ENCODE results near the gene UBL5.
"Not testable (repeated sequence)": the region's sequence is repeated elsewhere in the genome, so short reads cannot be mapped to it uniquely, and the experiment has no call there.

UBL5 gene

GRCh38 chr19:9827289-9828238 lies at the start of gene UBL5:
UBL5 (plus strand) TSS chr19:9827918; CDS start chr19:9828338, 420 bp downstream.
- TF ChIP-seq, protein P1, sequence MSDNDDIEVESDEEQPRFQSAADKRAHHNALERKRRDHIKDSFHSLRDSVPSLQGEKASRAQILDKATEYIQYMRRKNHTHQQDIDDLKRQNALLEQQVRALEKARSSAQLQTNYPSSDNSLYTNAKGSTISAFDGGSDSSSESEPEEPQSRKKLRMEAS (IDR thresholded peaks at IDR 0.05; ENCODE audit: low read depth, low read length) = peak; percentile 86
- TF ChIP-seq, protein P2, sequence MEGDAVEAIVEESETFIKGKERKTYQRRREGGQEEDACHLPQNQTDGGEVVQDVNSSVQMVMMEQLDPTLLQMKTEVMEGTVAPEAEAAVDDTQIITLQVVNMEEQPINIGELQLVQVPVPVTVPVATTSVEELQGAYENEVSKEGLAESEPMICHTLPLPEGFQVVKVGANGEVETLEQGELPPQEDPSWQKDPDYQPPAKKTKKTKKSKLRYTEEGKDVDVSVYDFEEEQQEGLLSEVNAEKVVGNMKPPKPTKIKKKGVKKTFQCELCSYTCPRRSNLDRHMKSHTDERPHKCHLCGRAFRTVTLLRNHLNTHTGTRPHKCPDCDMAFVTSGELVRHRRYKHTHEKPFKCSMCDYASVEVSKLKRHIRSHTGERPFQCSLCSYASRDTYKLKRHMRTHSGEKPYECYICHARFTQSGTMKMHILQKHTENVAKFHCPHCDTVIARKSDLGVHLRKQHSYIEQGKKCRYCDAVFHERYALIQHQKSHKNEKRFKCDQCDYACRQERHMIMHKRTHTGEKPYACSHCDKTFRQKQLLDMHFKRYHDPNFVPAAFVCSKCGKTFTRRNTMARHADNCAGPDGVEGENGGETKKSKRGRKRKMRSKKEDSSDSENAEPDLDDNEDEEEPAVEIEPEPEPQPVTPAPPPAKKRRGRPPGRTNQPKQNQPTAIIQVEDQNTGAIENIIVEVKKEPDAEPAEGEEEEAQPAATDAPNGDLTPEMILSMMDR (IDR thresholded peaks at IDR 0.05; ENCODE audit: low read depth, low read length) = peak; percentile 9
- TF ChIP-seq MYC (IDR thresholded peaks at IDR 0.05; ENCODE audit: low read depth, low read length) (peak; percentile 96), POLR2A (IDR thresholded peaks at IDR 0.05; ENCODE audit: extremely low read depth, insufficient read length) (peak; percentile 100)
- peak within 1 kb of the TSS; percentile 90 for H3K4me3 ChIP-seq (ENCODE audit: low read depth, low read length)
- peak; percentile 98 for DNase-seq (ENCODE audit: low read depth)

- no peak for TF ChIP-seq POLR2A (IDR thresholded peaks at IDR 0.05; ENCODE audit: extremely low read depth, insufficient read length)
- TF ChIP-seq, protein P1 (IDR thresholded peaks at IDR 0.05; ENCODE audit: low read depth, low read length) = no peak
- no peak for TF ChIP-seq MYC (IDR thresholded peaks at IDR 0.05; ENCODE audit: low read depth, low read length)
- TF ChIP-seq, protein P2 (IDR thresholded peaks at IDR 0.05; ENCODE audit: low read depth, low read length) = no peak
These were observed 45.4 kb upstream of the UBL5 start for GRCh38 chr19:9782338-9782737.

DNA sequence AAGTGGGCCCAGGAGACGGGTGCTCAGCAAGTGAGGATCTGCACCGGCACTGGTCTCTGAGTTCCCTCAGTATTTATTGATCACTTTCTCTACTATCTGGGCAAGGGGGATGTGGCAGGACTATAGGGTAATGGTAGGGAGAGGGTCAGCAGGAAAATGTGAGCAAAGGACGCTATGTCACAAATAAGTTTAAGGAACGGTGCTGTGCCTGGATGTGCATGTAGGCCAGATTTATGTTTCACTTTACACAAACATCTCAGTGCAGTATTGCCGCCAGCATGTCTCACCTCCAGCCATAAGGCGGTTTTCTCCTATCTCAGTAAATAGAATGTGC lies 43.6 kb upstream of the UBL5 start:
- not testable (repeated sequence) for H3K4me3 ChIP-seq (ENCODE audit: low read depth, low read length); DNase-seq (ENCODE audit: low read depth)

More at GRCh38 chr19:9782338-9782737, 45.4 kb upstream of the UBL5 start:
- no peak overlapping the region for H3K4me3 ChIP-seq (ENCODE audit: low read depth, low read length)
- DNase-seq (ENCODE audit: low read depth) = peak; percentile 44

DNA sequence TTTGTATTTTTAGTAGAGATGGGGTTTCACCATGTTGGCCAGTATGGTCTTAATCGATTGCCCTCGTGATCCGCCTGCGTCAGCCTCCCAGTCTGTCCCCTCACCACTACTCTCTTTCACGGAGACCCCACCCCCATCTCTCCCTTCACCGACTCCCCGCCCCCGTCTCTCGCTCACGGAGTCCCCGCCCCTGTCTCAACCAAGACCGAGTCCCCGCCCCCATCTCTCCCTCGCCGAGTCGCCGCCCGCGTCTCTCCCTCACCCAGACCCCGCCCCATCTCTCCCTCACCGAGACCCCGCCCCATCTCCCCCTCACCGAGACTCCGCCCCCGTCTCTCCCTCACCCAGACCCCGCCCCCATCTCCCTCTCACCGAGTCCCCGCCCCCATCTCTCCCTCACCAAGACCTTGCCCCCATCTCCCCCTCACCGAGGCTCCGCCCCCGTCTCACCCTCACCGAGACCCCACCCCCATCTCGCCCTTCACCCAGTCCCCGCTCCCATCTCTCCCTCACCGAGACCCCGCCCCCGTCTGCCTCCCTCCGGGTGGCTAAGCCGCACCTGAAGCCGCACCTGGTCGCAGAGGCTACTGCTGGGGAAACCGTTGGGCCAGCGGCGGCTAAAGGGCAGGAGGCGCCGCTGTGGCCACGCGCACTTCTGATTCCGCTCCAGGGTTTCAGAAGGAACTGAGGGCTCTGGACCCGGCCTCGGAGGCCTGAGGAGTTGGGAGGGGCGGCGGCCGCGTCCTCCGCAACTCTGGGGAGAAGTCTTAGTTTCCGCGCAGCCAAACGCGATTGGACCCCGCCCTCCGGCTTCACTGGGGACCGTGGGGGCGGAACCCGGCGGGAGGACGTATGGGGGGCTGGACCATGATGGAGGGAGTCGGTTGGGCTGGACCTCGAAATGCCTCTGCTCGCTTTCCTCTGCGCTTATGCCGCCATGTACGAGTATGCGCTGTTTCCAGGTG lies 42.1 kb upstream of the UBL5 start:
- TF ChIP-seq POLR2A (IDR thresholded peaks at IDR 0.05; ENCODE audit: extremely low read depth, insufficient read length) = peak; percentile 60
- TF ChIP-seq, protein P2 (IDR thresholded peaks at IDR 0.05; ENCODE audit: low read depth, low read length) = no peak
- H3K4me3 ChIP-seq (ENCODE audit: low read depth, low read length) = peak overlapping the region; percentile 72
- peak; percentile 99 for DNase-seq (ENCODE audit: low read depth)

- peak overlapping the region; percentile 72 for H3K4me3 ChIP-seq (ENCODE audit: low read depth, low read length)
- peak; percentile 32 for DNase-seq (ENCODE audit: low read depth)
- TF ChIP-seq, protein P2 (IDR thresholded peaks at IDR 0.05; ENCODE audit: low read depth, low read length) = no peak
- no peak for TF ChIP-seq MYC (IDR thresholded peaks at IDR 0.05; ENCODE audit: low read depth, low read length)
- TF ChIP-seq, protein P1 (IDR thresholded peaks at IDR 0.05; ENCODE audit: low read depth, low read length) = no peak
- no peak for TF ChIP-seq POLR2A (IDR thresholded peaks at IDR 0.05; ENCODE audit: extremely low read depth, insufficient read length)
These were observed 41.4 kb upstream of the UBL5 start for GRCh38 chr19:9786342-9786741.

DNA sequence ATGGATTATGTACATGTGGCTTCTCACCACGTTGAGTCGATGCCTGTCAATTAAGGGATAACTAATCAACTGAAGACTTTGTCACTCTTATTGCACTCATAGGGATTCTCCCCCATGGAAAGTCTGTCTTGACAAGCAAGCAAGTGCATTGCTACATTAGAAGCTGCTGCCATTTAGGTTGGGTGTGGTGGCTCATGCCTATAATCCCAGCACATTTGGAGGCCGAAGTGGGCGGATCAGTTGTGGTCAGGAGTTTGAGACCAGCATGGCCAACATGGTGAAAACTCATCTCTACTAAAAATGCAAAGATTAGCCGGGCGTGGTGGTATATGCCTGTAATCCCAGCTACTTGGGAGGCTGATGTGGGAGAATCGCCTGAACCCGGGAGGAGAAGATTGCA lies 40.9 kb upstream of the UBL5 start:
- TF ChIP-seq, protein P1 (IDR thresholded peaks at IDR 0.05; ENCODE audit: low read depth, low read length) = no peak
- TF ChIP-seq, protein P2 (IDR thresholded peaks at IDR 0.05; ENCODE audit: low read depth, low read length) = no peak
- TF ChIP-seq MYC (IDR thresholded peaks at IDR 0.05; ENCODE audit: low read depth, low read length) = no peak
- no peak for TF ChIP-seq POLR2A (IDR thresholded peaks at IDR 0.05; ENCODE audit: extremely low read depth, insufficient read length)
- no peak overlapping the region for H3K4me3 ChIP-seq (ENCODE audit: low read depth, low read length)

DNA sequence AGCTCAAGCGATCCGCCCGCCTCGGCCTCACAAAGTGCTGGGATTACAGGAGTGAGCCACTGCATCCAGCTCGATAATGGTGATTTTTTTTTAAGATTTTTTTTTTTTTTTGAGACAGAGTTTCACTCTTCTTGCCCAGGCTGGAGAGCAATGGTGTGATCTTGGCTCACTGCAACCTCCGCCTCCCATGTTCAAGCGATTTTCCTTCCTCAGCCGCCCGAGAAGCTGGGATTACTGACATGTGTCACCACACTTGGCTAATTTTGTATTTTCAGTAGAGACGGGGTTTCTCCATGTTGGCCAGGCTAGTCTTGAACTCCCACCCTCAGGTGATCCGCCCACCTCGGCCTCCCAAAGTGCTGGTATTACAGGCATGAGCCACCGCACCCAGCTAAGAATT lies 39.1 kb upstream of the UBL5 start:
- not testable (repeated sequence) for H3K4me3 ChIP-seq (ENCODE audit: low read depth, low read length); DNase-seq (ENCODE audit: low read depth)

More for the DNA sequence above, 40.9 kb upstream of the UBL5 start:
- DNase-seq (ENCODE audit: low read depth) = no peak
